ENCODE results near the gene TAF5.
"Not testable (repeated sequence)": the region's sequence is repeated elsewhere in the genome, so short reads cannot be mapped to it uniquely, and the experiment has no call there.

TAF5 gene
- total RNA-seq: 2.4 to 11.6 (median 8.0) reads per million in 18 experiments

DNA sequence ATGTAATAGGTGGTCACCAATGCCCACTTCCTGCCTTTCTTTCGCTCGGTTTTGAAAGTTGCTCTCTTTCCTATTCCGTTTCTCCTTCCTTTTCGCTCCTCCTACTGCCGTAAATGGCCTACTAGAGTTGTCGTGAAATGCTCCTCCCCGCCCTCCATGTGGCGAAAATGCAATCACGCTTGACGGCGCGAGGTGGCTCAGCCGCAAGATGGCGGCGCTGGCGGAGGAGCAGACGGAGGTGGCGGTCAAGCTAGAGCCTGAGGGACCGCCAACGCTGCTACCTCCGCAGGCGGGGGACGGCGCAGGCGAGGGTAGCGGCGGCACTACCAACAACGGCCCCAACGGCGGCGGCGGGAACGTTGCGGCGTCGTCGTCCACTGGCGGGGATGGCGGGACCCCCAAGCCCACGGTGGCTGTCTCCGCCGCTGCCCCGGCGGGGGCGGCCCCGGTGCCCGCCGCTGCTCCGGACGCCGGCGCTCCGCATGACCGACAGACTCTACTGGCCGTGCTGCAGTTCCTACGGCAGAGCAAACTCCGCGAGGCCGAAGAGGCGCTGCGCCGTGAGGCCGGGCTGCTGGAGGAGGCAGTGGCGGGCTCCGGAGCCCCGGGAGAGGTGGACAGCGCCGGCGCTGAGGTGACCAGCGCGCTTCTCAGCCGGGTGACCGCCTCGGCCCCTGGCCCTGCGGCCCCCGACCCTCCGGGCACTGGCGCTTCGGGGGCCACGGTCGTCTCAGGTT lies at the start of gene TAF5:
TSS of gene TAF5 (plus strand) at position 195 of the 737 bp plus-strand sequence. CDS start at position 209, 14 bp downstream.
- peak; percentile 95 for DNase-seq

DNA sequence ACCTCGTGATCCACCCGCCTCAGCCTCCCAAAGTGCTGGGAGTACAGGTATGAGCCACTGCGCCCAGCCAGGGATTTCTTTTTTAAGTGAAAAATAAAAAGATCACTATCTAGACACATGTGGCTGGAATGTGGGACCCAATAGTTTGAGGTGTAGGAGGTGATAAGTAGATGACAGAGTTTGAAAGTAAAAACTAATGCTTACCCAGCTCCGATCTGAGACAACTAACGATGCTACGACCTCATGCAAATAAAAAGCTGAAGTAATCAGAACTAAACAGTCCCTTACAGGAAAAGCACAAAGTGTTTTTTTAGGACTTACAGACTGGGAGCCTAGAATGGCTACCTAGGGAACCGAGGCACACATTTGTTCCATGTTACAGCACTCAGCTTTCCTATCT lies 39.9 kb upstream of the TAF5 start:
- no peak for DNase-seq

DNA sequence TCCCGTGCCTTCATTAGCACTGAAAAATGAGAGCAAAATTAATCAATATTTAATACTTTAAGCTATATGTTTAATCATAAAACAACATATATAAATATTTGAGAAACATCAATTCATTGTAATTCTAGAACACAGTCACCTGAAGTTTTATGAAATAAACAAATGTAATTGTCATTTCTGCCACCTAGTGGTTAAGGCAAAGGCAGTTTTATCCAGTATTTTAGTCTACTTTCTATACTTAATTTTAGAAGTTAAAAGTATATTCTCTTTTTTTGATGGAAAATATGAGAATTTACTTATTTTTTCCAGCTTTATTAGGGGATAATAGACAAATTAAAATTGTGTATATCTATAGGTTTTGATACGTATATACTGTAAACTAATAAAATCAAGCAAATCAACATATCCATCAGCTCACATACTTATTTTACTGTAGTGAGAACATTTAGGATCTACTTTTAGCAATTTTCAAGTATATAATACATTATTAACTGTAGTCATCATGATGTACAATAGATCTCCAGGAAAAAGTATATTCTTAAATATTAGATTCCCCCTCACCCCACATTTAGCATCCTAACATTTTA lies 33.7 kb upstream of the TAF5 start:
- peak in 1 of 2 donors; percentile 26 for DNase-seq

DNA sequence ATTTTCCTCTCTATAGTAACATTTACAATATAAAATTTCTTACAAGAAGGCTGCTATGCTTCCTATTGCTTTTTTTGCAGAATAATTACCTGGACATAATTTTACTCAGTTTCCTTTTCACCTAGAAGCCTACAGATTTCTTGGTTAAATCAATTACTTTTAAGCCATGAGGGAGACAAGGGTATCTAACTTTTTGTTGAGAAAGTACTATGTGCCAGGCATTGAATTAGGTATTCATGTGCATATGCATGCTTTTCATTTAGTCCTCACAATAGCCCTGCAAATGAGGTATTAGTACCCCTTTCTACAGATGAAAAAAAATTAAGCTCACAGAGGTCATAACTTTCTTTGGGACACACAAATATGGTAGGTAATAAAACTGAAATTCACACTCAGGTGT lies 33.2 kb upstream of the TAF5 start:
- no peak for DNase-seq

DNA sequence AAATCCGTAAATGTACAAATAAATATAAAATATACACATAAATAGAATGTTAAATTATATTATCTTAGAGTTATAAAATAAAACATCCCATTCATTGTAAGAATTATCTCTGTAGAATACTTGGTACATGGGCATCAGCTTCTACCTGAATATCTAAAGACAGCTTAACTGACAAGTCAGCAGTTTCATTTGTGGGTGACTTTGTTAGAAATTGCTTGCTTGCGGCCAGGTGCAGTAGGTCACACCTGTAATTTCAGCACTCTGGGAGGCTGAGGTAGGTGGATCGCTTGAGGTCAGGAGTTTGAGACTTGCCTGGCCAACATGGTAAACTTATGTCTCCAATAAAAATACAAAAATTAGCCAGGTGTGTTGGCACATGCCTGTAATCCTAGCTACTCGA lies 31.4 kb upstream of the TAF5 start:
- DNase-seq: no peak

DNA sequence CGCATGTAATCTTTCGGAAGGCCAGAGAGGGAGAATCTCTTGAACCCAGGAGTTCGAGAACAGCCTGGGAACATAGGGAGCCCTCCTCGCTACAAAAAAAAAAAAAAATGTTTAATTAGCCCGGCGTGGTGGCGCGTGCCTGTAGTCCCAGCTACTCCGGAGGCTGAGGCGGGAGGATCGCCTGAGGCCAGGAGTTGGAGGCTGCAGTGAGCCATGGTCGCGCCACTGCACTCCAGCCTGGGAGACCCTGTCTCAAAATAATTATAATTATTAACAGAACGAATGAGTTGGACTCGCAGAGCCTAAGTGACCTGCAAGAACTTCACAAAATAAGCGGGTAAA lies 17.6 kb upstream of the TAF5 start:
- DNase-seq: no peak

DNA sequence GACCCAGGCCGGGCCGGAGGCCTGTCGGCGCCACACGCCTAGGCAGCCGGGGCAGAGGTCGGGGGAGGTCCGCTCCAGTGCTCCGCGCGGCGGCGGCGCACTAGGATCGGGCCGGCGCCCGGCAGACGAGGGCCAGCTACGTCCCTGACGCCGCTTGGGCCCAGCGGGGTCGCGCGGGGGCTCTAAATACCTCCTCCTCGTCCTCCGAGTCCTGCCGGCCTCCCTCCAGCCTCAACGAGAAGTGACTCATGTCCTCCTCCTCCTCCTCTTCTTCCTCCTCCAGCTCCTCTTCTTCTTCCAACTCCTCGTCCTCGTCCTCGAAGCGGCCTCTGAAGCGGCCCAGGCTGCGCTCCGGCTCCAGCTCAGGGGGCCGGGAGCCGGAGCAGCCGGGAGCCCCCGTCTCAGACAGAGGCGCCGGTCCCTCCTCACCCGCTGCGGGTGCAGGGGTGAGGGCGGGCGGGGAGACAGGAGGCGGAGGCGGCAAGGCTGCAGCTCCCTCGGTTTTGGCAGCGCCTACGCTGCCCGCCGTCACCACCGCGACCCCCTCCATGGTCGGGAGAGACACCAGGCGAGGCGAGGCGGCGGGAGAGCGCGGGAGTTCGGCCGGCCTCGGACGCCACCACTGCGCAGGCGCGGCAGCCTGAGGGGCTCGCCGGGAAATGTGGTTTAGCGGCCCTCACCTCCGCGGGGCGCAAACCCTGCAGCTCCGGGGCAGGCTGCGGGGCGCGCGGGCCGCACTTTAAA lies 17.1 kb upstream of the TAF5 start, which contains the start of gene PCGF6:
TSS of gene PCGF6 (minus strand) at position 624 of the 744 bp plus-strand sequence. CDS start at position 550, 74 bp downstream.
- DNase-seq: peak; percentile 67 to 75

DNA sequence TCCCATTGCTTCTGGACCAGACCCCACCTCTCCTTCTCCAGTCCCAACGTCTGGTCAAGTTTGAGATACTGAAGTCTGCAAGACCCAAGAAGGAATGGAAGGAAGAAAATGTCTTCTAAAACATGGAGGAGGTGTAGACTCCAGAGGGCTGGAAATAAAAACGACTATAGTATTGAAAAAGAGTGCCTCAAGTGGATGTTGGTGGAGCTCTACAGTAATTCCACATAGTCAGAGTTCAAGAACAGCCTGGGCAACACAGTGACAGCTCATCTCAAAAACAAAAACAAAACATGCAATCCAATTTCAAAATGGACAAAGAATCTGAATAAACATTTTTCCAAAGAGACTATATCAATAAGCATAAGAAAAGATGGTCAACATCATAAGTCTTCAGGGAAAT lies 14.5 kb upstream of the TAF5 start:
- no peak for DNase-seq

DNA sequence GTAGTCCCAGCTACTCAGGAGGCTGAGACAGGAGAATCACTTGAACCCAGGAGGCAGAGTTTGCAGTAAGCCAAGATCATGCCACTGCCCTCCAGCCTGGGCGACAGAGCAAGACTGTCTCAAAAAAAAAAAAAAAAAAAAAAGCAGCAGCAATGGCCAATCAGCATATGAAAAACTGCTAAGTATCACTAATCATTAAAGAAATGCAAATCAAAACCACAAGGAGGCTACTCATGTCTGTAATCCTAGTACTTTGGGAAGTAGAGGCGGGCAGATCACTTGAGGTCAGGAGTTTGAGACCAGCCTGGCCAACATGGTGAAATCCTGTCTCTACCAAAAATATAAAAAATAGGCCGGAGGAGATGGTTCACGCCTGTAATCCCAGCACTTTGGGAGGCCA lies 13.2 kb upstream of the TAF5 start:
- DNase-seq: not testable (repeated sequence)

DNA sequence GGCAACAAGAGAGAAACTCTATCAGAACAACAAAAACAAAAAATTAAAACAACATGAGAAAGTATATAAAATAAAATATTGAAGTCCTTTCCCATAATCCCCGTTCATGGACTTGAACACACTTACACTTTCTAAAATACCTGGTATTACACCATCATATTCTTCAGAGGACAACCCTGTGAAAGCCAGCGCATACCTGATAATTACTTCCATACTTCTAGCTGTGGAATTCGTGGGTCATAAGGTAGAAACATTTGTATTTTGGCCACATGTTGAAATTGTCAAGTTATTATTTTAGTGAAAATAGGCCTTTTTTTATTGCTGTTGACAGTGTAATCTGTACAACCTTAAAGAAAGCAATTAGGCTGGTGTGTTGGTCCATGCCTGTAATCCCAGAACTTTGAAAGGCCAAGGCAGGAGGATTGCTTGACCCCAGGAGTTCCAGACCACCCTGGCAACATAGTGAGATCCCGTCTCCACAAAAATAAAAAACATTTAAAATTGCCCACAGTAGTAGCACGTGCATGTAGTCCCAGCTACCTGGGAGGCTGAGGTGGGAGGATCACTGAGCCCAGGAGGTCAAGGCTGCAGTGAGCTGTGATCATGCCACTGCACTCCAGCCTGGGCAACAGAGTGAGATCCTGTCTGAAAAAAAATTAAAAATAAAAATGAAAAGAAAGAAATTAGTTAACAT lies 11.7 kb upstream of the TAF5 start:
- no peak for DNase-seq

DNA sequence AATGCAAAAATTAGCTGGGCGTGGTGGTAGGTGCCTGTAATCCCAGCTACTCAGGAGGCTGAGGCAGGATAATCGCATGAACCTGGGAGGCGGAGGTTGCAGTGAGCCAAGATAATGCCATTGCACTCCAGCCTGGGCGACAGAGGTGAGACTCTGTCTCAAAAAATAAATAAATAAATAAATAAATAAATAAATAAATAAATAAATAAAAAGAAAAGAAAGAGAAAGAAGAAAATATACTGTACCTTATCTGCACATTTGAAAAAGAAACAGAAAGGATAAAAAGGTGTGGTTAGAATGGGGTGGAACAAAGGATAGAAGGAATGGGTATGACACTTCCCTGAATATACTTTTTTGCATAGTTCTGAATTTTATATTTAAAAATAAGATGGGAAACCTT lies 8.3 kb upstream of the TAF5 start:
- not testable (repeated sequence) for DNase-seq

DNA sequence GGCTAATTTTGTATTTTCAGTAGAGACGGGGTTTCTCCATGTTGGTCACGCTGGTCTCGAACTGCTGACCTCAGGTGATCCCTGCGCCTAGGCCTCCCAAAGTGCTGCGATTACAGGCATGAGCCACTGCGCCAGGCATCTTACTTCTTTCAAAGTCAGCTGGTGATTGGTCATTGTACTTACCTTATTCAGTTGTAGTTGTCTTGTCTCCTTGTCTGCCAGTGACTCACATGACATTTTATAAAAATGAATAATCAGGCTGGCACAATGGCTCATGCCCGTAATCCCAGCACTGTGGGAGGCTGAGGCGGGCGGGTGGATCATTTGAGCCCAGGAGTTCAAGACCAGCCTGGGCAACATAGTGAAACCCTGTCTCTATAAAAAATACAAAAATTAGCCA lies 7.0 kb upstream of the TAF5 start:
- not testable (repeated sequence) for DNase-seq

DNA sequence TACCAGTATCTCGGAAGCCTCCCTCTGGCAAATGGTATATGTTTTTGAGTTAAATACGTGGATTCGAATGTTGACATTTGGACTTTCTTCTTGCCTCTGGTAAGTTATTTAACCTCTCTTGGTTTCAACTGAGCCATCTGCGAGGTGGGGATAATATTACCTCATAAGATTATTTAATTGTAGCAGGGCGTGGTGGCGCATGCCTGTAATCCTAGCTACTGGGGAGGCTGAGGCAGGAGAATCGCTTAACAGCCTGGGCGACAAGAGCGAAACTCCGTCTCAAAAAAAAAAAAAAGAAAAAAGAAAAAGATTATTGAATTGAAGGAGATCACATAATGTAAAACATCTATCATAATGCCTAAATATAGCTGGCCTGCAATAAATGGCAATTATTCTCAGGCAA lies 396 bp upstream of the TAF5 start:
- no peak for DNase-seq

DNA sequence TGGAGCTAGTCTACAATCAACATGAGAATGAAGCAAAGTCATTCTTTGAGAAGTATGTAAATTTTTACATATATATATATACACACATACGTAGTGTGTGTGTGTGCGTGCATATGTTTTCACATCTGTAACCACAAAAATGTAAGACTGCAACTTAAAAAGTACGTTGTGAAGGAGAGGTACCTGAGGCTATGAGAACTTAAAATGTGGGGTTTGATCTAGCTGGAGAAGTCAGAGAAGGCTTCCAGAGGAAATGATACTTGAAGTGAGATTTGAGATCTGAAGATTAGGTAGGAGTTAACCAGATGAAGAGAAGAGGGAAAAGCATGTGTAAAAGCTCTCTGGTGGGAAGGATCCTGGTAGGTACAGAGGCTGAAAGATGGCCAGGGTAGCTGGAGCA lies 5.8 kb downstream of the TAF5 start:
- no peak for DNase-seq

DNA sequence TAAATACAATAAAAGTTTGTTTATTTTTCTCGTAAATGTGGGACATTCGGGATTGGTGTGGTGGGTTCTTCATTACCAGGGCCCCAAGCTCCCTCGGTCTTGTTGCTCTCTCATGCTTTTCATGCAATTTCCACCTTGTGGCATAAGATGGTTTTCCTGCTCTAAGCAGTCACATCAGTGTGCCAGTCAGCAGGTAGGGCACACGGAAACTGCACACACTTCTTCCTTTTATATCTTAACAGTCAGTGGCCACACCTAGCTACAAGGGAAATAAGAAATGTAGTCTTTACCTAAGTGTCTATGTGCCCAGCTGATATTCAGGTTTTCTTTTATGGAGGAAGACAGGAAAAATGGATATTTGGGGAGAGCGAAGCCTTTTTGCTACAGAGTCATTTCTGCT lies 6.5 kb downstream of the TAF5 start:
- DNase-seq: no peak

DNA sequence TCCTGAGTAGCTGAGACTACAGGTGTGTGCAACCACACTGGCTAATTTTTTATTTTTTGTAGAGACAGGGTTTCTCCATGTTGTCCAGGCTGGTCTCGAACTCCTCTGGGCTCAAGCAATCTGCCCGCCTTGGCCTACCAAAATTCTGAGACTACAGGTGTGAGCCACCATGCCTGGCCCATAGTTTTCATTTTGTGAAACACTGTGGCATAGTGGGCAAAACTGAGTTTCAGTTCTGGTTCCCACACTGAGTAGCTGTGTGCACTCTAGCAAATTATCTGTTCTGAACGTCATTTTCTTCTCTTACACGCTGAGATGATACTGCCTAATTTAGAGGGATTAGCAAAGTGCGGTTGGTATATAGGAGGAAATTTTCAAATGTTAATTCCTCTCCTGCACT lies 15.0 kb downstream of the TAF5 start:
- no peak for DNase-seq

DNA sequence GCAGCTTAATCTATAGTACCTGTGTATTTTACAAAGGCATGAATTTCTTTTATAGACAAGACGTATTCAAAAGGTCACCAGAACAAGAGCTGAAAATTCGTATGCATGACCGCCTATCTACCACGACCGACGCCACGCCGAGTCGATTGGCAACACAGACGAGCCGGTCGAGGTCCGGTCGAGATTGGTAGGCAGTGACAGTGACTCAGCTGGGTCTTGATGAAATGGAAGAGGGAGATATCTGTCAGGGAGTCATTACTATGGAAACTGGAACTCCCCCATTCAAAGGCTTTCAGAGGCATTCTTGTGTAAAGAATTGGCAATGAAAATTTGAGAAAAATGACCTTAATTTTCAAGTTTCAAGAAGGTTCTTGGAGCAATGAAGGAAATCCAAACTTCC lies 26.4 kb downstream of the TAF5 start:
- no peak for DNase-seq

DNA sequence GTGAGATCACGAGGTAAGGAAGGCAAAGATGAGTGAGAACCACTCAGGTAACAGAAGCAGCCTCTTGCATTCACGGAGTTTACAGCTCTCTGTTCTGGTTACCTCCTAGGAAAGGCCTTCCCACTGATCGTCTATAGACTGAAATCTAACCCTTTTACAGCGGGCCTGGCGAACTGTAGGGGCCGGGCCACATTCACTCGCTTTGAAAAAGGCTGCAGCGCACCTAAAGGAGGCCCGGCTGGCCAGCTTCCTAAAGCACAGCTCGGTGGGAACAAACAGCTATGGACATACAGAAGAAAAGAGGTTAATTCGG lies 27.9 kb downstream of the TAF5 start:
- no peak for DNase-seq

DNA sequence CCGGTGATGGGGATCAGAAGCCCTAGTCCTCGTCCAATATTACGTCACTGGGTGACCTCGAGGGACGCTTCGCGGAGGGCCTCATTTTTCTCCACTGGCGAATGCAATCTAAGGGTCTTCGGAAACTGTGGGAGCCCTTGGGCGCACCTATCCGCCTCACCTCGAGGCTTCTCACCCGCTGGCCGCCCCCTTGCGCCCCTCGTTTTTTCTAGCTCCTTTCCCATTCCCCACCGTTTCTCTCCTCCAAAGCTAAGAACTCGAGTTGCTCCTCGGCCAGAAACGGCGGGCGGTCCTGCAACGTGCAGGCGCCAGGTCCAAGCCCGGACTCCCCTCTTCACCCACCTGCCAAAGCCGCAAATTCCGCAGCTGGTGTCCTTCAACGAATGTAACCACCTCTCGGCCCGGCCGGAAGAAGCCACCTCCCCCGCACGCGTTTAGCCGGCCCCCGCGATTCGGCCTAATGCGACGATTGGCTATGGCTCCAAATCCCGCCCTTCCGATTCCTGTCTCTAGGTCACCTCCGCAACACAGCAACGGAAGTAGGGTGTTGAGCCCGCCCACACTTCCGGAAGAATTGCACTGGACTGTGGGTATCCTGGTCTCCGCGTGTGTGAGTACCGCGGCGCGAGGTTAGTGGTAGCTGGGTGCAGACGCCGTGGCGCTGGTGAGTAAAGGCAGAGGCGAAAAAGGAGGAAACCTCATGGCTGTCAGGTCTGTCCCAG lies 28.5 kb downstream of the TAF5 start, which contains the start of the genes ATP5MK and PDCD11:
TSS of gene ATP5MK (minus strand) at position 409 of the 722 bp plus-strand sequence. CDS start 4,018 bp downstream, outside the sequence.
TSS of gene PDCD11 (plus strand) at position 560 of the 722 bp plus-strand sequence. CDS start 1,801 bp downstream, outside the sequence.
- peak; percentile 100 for DNase-seq

DNA sequence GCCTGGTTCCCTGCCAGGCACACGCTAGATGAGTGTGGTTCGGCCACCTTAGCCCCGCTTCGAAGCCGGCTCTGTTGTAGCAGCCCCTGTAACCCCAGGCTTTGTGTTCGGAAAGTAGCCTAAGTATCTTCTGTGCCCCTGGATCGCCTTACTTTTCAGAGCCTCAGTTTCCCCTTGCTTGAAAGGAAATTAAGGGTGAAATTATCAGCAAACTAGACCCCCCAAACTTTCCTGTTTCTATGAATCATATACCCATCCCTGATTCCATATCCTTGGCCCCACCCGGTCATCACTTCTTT lies 29.0 kb downstream of the TAF5 start:
- no peak for DNase-seq

DNA sequence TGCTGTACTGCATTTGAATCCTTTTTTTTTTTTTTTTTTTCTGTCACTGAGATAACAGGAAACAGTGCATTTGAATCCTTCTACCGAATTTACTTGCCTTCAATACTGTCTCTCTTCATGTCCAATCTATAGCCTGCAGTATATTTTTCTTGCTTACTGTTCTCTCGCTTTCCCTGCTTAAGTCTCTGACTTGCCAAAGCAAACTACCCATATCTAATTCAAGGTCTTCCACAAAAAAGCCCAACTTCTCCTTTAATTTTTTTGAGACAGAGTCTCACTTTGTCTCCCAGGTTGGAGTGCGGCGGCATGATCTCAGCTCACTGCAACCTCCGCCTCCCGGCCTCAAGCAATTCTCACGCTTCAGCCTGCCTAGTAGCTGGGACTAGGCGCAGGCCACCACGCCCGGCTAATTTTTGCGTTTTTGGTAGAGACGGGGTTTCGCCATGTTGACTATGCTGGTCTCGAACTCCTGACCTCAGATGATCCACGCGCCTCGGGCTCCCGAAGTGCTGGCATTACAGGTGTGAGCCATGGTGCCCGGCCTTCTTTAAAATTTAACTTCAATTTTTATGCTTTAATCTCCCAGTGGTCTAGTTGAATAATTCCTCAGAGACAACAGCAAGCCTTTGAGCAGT lies 29.5 kb downstream of the TAF5 start:
- DNase-seq: no peak

DNA sequence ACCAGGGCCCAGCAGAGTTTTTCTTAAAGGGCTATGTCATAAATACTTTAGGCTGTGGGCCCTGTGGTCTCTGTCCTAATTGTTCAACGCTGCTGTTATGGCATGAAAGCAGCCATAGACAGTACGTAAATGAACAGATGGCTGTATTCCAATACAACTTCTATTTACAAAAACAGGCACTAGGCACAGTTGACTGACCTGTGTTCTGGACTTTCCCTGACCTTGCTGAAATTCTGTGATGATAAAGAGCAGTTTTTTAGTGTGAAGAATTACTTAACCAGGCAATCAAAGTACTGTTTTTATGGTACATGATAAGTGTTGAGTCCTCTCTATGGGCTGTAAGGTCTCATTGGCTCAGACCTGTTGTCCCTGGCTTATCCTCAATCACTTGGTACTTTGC lies 45.8 kb downstream of the TAF5 start:
- DNase-seq: no peak
